GM18858 (cell line): ENCODE measurements around the gene VTCN1.
A peak's percentile ranks its signal among the peaks of the same experiment; 100 is the strongest.
"Not testable (repeated sequence)": the region's sequence is repeated elsewhere in the genome, so short reads cannot be mapped to it uniquely, and the experiment has no call there.

Source experiments
- ATAC-seq: cut with Tn5 transposase; IDR thresholded peaks from one replicate; pipeline ENCODE4 v1.9.1; 2021; ENCODE audit not compliant: unreplicated experiment

VTCN1 gene

GRCh38 chr1:117127795-117128194 is 82.9 kb downstream of the VTCN1 start:
- no peak for ATAC-seq

GRCh38 chr1:117124661-117125060 is 86.1 kb downstream of the VTCN1 start:
- no peak for ATAC-seq

GRCh38 chr1:117123274-117123673 is 87.5 kb downstream of the VTCN1 start:
- ATAC-seq = no peak

DNA sequence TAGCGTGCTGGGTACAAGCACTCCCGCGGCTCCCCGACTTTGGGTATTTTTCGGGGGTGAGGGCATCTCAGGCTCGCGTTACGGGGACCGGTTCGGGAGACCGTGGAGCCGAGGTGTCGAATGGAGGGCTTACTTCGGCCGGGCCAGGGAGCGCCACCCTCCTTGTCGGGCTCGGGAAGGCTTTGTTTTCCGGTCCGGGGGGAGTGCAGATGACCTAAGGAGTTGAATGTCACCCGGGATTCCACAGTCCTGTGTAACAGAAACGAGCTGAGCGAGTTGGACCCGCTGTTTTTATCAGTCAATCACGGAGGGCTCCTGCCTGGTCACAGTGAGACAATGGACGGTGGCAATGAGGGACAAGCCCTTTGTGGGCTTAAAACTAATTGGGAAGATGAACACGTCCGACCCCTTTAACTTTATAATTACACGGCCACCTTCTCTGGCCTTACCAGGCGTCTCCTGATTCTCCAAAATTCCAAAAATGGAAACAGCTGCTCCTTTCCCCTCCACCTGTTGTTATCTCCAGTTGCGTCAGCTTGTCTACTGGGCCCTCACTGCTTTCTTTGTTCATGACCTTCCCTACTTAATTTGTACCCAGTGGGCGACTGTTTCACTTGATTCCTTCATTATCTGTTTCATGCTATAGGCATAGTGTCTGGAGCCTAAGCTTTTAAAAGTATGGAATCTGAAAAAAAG is 88.2 kb downstream of the VTCN1 start:
- no peak for ATAC-seq

DNA sequence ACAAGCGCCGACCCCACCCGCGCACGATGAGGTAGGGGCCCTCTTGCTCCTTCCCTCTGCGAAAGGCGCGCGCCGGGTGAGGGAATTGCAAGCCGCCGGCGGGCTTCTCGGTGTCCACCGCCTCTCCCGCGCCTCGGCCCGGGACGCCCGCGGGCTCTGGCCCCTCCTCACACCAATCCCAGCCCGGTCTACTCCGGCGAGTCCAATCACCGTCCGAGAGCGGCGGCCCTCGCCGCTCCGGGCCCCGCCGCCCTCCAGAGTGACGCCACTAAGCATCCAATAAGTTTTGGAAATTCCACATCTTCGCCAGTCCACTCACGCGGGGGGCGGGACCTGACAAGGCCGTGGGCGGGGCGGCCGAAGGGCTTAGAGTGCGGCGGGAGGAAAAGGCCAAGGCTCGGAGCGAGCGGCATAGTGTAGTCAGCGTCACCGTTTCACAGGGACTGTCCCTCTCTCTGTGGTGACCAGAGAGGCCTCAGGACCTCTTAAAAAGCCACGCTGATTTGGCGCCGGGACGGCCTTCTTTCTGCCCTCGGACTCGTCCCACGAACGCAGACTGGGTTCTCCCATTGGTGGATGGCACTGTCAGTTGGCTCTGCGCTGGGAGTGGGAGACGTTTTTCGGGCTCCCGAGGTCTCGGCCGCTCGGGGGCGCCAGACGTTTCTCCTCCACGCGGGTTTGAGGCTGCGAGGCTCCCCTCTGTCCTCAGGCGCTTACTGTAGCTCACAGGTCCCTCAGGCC is 89.0 kb downstream of the VTCN1 start, which contains the start of gene TRIM45:
TRIM45 (minus strand) TSS at position 161 of the 741 bp plus-strand sequence. CDS start 548 bp downstream, outside the sequence.
- ATAC-seq = peak; percentile 72

DNA sequence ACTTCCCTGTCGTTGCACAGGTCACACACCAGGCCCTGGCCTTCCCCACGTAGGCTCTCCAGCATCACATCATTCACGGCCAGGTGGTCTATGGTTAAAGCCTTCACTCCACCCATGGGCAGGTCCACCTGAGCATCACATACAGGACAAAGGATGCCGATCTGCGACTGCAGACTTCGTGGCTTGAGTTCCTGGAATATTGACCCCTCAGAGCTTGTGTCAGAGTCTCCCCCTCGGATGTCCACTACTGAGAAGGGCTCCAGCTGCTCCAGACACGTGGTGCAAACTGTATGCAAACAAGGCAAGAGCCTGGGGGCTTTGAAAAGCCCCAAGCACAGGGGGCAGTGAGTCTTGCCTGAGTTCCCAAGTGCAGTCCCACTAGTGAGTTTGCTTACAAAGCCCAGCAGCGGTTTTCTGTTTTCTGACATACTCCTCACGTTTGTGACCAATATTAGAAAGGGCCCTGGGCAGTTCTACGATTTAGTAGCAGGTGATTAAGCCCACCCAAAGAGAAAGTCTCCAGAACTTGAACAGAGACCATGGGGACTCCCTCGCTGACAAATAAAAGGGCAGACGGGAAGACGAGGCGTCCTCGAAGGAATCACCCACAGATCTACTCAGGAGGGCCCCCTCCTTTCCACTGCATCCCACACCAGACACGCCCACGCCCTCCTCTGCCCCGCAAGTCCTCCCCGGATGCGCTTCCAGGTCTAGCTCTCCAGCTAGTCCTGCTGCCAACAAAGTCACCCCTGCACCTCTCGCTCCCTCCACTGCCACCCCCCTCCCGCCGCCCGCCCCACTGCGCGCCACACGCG is 89.7 kb downstream of the VTCN1 start:
- no peak for ATAC-seq

DNA sequence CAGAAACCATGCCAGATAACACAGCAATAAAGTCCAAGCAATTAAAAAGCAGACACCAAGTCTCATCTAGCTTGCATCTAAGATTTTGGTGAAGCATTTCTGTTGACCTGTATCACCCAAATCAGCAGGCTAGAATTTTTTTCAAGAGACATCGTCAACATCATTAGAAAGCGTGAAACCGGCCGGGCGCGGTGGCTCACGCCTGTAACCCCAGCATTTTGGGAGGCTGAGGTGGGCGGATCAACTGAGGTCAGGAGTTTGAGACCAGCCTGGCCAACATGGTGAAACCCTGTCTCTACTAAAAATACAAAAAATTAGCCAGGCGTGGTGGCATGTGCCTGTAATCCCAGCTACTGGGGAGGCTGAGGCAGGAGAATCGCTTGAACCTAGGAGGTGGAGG is 91.6 kb downstream of the VTCN1 start:
- not testable (repeated sequence) for ATAC-seq

GRCh38 chr1:117118137-117118536 is 92.6 kb downstream of the VTCN1 start:
- no peak for ATAC-seq

DNA sequence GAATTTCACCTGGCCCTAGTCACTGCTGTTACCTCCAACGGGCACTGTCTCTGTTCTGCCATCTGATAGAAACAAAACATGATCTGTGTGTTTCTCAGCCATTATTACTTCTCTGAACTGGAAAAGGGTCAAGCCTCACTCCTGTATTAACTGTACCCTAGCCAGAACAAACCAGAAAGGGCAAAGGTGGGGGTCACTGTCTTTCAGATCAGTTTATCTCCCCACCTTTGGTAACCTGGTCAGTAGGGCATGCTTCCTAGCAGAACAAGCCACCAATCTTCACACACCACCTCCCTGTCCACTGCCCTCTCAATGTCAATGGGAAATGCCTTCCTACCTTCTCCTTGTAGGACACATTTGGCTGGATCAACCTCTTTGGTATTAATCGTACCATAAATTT is 93.0 kb downstream of the VTCN1 start:
- ATAC-seq = no peak

DNA sequence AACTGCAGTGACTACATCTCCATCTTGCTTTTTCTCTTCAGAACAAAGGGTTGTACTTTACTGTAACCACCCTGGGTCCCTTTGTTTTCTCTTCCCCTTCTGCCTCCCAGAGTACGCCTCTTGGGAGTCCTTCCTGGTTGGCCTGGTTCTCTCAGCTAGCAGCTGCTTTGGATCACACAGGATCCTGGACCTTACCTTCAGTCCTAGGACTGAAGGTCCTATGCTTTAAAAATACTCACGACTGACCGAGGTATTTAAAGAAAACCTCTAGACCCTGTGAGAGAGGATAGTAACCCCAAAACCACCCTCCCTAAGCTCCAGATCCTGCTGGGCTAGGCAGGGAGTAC is 94.0 kb downstream of the VTCN1 start:
- ATAC-seq = no peak

DNA sequence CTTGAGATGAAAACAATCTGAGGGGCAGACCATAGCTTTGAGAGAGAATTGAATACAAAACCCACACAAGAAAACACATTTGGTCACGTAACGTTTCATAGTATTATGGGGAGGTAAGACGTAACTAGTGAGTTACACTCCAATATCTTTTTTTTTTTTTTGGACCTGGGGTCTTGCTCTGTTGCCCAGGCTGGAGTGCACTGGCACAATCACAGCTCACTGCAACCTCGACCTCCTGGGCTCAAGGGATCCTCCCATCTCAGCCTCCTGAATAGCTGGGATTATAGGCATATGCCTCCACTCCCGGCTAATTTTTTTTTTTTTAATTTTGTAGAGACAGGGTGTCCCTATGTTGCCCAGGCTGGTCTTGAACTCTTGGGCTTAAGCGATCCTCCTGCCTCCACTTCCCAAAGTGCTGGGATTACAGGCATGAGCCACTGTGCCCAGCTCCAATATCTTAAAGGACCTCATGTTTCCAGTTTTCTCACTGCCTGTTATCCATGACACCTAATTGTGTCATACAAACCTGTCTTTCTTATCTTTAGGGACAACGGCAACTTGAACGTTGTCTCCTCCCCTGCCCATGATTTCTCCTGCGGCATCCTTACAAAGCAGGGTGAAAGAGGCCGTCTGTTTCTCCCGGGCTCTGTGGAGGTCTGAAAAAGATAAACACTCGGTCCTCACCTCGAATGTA is 94.5 kb downstream of the VTCN1 start:
- no peak for ATAC-seq

DNA sequence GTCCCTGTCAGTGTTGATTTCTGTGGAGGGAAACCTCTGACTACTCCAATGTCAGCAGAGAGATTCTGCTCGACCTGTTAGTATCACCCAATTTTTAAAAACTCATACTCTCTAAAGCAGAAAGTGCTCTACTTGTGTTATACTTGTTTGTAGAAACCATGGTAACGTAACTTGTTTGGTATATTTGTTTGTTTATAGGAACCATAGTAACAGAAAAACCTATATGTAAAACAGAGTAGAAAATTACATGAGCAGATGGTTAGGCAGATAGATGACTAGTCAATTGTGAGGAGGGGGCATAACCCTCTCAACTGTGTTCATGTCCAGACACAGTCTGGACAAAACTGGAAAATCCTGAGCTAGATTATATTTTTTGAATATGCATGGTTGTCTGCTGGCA is 95.8 kb downstream of the VTCN1 start:
- no peak for ATAC-seq

- ATAC-seq = no peak
These were observed 97.5 kb downstream of the VTCN1 start for GRCh38 chr1:117113199-117113598.

DNA sequence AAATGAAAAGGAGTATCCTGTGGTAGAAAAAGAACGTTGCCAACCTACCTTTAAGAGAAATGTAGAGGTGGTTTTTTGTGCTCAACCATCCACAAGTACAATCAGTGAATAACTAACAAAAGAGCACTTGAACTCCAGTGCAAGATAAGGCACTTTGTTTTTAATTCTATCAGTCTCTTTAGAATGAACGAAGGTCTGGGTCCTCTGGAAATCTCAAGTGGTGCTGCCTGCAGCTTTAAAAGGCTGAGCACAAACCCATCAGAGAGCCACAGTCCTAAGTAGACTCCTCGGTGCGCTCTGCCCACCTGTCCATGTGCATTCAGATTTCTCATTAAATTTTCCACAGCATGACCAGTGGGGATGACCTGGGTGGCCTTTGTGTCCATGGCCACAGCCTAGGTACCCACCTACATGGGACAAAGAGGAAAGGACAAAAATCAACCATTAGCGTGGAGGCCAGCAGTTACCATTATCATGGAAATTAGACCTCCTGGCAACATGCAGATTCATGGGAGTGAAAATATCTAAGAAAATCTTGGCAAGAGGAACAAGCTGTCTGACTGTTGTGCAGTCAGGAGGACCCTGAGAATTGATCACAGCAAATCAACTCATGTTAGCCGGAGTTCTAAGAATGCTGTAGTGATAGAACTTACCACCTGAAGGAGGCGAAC is 98.5 kb downstream of the VTCN1 start:
- no peak for ATAC-seq

GRCh38 chr1:117110774-117111173 is 100.0 kb downstream of the VTCN1 start:
- ATAC-seq = no peak

GRCh38 chr1:117107364-117107763 is 103.4 kb downstream of the VTCN1 start:
- ATAC-seq = no peak

DNA sequence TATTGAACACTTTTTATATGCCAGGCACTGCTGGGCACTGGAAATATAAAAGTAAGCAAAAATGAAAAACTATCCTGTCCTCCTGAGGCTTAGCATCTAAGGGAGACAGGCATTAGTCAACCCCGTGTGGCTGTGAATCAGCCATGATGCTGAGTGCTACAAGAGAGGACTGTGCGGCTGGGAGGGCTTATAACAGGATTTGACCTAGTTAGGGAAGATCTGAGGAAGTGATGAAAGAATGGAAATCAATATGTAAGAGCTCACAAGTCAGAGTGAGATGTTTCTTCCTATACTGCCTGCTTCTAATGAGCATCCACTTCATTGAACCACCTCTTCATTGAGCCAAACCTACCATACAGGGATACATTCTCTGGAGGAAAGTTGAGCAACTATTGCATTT is 104.2 kb downstream of the VTCN1 start:
- ATAC-seq = no peak

DNA sequence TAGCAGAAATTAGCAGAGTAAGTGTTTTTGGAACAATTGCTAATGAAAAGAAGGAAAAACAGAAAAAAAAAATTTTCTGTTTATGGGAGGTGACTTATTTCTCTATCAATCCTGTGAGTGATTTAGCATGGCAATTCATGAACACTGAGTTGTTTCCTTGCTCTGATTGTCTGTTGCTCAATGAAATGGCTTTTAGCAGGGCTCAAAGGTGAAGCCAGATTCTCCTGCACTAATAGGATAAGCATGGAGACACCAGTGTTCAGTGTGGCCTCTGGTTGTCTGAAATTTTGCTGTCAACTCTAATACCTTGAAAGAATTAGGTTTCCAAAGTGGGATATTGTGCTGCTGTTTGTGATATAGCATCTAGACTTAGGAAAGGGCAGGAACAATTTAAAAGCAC is 105.0 kb downstream of the VTCN1 start:
- ATAC-seq = no peak

DNA sequence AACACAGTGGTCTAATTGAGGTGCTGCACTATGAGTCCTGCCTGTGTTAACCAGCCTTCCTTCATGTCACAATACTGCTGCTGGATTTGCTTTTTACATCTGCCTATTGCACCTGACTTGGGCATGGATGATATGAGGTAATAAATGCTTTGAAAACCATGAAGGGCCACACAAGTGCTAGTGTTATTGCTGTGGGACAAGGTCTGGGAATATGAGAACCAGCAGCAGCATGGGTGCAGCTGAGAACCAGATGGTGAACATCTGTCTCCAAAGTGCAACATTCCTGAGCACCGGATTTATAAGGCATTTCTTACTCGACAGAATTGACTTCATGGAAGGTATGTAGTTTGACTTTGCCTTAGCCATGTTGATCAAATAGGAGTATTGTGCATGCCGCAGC is 105.7 kb downstream of the VTCN1 start:
- no peak for ATAC-seq

DNA sequence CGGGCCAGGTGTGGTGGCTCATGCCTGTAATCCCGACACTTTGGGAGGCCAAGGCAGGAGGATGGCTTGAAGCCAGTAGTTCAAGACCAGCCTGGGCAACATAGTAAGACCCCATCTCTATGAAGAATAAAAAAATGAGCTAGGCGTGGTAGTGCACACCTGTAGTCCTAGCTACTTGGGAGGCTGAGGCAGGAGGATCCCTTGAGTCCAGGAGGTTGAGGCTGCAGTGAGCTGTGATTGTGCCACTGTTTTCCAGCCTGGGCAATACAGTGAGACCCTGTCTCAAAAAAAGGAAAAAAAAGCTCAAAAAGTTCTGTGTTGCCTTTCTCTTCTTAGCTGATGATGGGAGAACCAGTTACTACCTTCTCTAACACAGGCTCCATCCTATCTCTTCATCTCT is 108.9 kb downstream of the VTCN1 start:
- ATAC-seq = not testable (repeated sequence)

- no peak for ATAC-seq
These were observed 109.4 kb downstream of the VTCN1 start for GRCh38 chr1:117101334-117101733.
